HG03039 (cell line): ENCODE data around the gene CREB3L1.

Experiments
- ATAC-seq: cut with Tn5 transposase; IDR thresholded peaks from one replicate; pipeline ENCODE4 v1.9.1; 2021; ENCODE audit warnings: mild to moderate bottlenecking, moderate library complexity; ENCODE audit not compliant: unreplicated experiment

The CREB3L1 gene

DNA sequence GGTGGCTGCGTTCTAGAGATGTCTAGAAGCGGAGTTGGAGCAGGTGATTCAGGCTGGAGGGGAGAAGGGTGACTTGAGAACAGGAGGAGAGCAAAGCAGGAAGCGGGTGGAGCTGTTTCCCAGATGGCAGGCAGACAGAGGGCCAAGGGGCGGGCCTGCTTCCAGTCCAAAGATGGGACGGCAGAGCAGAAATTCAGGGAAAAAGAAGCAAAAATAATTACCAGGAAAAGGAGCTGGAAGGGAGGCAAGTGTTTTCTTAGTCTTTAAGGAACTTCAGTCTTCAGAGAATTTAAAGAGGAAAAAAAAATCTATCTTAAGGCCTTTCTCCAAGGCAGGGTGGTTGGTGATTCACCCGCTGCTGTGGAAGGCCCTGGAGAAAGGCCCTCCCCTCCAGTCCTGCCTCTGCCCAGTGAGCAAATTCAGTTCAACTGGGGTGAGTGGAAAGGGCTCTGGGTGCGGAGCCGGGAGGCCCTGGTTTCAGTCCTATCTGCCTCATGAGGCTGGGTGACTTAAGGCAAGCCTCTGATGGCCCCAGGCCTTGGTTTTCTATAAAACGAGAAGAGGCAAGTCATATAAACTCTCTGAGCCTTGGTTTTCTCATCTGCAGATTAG, 4.5 kb upstream of the CREB3L1 start:
- ATAC-seq, result no peak

DNA sequence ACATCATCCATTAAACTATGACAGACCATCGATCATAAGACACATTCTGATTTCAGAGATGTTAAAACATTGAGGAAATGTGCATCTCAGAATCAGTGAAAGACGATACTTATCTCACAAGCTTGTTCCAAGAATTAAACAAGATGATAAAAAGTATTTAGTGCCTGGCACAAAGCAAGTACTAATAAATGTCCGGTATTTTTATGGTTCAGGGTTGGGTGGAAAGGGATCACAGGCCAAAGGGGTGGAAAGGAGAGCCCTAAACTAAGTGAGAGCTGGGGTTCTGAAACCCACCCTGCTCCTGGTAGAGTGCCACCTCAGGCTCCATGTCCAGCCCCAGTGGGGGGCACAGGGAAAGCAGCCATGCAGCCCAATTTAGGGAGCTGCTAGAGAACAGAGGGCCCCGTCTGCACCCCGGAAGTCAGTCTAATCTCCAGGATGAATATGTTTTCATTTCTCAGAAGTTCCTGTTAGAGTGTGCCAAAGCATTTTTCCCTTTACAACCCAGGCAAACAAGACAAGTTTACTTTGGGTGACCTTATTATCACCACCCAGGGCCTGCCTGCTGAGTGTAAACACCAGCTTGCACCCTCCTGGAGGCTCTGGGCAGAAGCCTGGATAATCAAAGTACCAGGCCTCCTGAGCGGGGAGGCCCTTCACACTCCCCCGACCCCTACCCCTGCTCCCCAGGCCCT, 3.8 kb upstream of the CREB3L1 start:
- no peak for ATAC-seq

DNA sequence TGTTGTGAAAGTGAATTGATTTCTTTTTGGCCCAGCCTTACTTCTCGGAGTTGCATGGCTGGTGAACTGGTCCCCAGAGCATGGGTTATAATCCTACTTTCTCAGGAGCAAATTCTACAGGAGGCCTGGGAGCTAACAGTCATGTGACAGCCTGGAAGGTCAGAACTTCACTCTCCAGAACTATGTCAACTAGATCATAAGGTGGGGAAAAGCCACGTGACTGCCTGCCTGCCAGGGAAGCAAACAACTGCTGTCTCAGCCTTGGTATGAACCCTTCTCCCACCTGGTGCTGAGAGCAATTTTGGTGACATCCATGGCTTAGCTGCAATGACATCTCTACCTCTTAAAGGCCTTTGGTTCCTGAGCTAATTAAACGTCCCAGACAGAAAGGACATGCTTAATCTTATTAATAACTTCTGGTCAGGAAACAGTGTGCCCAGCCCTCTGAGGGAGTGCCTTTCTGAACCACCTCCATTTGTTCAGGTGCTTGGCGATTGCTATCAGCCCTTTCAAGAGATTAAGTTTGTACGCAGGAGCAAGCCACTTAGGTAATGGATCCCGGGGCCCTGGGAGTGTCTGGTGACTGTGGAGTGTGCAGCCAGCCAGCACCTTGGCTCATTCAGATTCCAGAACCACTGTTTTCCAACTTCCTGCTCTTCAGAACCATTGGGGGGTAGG, 1.4 kb upstream of the CREB3L1 start:
- ATAC-seq, result no peak

DNA sequence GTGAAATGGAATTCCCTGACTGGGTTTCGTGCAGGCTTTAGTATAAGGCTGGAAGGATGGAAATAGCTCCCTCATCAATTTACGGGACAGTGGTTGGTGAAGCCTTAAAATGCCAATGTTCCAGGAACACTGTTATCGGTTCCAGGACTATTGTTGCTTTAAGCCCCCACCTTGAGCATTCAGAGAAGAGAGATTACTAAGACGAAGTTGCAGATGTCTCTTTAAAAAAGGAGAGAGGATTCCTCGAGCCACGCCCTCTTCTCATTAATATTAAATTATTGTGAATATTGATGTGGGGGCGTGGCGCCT, 195 bp upstream of the CREB3L1 start:
- ATAC-seq, result no peak

DNA sequence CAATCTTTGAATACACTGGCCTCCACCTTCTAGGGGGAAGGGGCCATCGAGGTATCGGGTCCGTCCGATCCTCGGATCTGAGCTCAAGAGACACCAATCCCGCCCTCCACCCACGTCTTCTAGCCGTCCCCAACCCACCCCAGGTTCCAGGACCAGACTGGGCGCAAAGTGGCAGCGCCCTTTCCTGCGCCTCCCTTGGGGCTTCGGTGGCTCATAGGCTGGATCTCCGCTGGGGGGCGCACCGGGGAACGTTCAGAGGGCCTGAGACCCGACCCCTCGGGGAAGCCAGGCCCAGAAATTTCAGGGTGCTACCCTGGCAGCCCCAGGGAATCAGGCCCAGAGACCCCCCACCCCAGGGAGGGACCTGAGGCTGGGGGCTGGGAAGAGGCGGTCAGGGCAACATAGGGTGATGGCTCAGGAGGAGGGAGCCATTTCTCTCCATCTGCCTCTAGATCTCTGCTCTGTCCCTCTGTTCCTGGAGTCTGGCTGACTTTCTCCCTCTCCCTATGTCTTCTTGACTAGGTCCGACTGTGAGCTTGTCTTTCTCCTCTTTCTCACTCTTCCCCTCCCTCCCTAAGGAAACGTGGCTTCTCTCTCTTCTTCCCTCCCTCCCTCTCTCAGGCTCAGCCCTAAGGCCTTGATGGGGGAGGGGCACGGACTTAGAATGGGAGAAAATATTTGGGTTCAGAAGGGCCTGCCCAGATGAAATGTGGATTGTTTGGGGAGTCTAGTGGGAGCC, 1.1 kb downstream of the CREB3L1 start:
- no peak for ATAC-seq

DNA sequence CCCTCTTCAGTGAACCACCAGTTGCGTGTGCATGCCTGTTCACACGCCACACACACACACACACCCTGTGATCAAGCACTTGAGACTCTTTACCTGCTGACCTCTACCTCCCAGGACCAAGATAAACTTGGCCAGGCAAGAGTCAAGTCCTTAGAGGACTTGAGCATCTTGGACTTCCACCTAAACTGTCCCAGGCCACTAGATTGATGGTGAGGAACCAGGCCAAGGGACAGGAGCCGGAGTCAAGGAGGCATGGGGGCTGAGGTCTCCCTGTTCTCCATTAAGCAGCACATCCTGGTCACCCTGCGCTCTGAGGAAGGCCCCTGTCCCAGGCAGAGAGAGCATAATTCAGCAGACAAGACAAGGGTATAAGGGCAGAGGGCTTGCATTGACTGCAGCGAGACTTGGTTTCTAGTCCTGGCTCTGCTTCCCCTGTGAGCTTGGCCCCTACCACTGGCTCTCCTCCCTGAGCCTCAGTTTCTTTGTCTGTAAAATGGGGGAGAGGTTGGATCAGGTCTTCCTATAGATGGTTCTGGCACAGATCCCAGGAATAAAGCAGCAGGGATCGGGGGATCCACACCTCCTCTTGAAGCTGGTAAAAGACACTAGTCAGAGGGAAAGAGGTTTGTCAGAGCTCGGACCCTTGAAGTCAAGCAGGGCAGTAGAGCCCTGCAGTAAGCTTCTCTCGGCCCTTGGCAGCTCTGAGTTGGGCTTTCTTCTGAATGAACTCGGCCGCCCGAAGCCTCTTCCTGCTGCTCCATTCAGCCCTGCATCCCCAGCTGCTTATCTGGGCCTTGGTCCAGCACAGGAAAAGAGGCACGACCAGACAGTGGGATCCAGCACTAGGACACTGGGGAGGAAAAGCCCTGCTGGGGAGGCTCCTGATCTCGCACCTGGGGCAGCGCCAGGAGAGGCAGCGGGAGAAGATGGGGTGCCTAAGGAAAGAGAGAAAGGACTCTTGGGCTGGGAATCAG, 2.0 kb downstream of the CREB3L1 start:
- no peak for ATAC-seq

DNA sequence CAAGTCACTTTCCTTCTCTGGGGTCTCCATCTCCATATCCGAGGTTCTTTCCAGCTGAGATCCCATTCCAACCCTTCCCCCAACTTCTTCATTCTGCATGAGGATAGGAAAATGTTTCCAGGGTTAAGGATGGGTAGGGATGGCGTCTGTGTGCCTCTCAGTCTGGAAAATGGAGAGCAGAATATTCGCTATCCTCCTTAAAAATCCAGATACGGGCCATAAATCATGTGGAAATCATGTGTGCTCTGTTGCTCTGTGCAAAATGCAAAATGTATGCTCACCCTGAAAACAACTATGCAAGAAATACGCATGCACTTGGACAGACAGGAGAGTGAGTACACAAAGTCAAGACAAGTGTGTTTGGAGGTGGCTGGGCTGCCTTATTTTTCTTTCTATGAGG, 3.2 kb downstream of the CREB3L1 start:
- ATAC-seq, result no peak

DNA sequence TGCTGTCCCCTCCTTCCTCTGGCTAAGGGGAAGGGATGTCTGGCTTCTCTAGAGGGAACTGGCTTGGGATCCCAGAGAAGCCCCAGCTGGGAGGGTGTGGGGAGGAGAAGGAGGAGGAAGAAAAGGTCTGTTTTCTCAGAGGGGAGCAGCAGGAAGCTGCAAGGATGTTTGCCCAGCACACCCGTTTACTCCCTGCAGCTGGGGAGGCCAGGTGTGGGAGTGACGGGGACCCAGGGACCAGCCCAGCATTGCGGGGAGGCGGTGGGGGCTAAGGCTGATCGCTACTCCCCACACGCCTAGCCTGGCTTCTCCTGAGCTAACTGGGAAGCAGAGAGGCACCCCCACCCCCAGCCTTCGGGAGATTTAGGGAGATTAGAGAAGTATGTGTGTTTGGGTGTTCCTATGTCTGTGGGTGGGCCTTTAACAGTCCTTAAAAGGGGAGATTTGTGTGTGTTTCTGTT, 3.9 kb downstream of the CREB3L1 start:
- ATAC-seq, result no peak

DNA sequence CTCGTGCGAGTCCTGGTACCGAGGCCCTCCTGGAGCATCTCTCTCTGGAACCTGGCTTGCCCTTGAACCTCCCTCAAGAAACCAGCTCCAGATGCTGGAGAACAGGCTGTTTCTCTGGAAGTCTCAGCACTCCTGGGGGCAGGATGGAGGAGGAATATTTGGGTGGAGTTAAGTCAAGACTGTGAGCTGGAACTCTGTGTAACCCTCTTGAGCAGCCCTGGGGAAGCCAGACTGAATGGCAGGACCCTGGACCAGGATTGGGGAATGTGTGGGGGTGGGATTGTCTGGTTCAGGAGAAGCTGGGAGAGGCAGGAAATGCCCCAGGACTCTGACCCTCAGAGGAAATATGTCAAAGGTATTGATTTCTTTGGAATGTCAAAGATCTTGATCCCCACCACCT, 7.7 kb downstream of the CREB3L1 start:
- no peak for ATAC-seq

DNA sequence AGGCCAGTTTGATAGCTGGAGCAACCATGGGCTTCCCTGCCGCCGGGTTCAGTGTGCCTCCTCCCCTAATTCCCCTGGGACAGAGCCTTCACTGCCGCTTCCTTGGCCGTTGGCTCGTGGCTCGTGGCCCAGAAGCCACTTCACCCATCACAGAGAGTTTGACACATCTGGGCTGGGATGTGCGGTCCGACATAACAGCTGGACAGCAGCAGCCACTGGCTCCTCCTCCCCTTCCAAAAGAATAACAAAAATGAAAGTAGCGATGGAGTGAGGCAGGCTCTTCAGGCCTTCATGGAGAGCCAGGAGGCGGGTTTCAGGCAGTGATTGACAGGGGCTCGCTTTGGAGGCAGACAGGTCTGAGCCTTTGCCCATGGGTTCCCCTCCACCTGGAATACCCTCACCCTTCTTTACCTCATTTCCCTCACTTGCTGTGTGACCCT, 8.2 kb downstream of the CREB3L1 start:
- ATAC-seq, result no peak

DNA sequence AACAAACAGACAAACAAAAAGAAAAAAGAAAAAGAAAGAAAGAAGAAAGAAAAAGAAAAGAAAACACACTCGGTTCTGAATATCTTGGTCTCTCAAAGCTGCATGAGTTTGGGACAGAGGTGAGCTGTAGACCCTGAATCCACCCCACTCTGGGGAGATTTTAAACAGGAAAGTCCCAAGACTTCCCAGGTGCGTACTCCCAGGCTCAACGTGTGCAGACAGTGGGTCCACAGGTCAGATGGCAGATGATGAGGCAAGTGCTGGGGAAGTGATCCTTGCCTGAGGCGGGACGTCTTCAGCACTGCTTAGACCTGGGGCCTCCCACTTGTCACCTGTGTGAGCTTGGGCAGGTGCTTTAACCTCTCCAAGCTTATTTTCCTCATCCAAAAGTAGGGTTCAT, 9.3 kb downstream of the CREB3L1 start:
- ATAC-seq, result no peak

DNA sequence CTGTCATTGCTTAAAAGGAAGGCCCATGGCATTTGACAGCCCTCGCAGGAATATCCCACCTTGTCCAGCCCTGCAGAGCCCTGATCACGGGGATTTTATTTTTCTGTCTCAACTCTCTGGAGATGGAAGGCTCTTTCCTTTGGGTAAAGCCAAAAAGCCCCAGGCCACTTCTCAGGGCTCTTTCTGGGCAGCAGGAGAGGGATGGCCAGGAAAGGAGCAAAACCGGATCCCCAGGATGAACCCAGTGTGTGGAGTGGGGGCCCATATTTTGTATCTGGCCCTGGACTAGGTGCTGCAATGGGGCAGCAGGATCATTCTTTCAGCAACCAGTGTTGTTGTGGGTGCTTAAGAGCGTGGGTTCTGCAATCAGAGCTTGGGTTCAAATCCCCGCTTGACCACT, 11.0 kb downstream of the CREB3L1 start:
- ATAC-seq, result no peak

DNA sequence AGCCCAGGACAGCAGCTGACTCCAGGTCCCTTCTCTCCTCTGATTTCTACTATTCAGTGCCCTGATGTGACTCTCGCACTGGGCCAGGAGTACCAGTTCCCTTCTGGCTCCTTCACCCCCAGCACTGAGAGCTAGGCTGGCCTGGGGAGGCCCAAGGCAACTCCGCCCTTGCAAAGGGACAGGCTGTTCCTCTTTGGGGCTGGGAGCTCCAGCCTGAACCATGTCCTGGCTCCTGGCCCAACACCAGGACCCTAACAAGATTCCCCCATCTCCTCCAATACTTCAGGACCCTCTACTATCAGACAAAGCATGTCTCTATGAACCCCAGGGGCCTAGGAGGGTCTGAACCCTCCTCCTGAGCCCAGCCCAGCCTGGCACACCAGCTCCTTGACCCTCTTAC, 12.5 kb downstream of the CREB3L1 start:
- ATAC-seq, result no peak

DNA sequence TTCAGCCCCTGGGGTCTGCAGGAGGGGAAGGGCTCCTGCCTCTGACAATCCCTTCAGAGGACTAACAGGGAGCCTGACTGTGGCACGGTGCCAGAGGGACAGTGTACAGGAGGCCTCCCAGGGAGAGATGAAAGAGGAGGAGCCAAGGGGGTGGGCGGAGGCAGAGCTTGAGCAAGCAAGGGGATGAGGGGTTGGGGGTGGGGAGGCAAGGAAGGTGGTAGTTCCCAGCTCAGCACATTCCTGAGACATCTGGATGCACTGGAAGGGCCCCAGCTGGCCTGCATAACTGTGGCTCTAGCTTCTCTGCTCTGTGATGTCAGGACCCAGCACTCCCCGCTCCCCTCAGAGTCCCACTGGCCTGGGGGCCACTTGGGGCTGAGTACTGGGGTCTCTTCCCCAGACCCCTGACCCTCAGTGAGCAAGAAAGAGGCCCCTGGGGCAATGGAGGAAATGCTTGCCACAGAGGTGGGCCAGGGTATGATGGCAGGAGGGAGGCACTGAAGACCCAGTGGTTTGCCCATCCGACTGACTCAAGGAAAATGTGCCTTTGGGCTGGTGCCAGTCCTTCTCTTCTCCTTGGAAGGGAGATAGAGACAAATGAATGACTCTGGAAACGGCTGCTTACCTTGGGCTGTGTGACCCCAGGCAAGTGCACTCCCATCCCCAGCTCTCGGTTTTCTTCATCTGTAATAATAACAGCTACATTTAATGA, 13.3 kb downstream of the CREB3L1 start:
- no peak for ATAC-seq

DNA sequence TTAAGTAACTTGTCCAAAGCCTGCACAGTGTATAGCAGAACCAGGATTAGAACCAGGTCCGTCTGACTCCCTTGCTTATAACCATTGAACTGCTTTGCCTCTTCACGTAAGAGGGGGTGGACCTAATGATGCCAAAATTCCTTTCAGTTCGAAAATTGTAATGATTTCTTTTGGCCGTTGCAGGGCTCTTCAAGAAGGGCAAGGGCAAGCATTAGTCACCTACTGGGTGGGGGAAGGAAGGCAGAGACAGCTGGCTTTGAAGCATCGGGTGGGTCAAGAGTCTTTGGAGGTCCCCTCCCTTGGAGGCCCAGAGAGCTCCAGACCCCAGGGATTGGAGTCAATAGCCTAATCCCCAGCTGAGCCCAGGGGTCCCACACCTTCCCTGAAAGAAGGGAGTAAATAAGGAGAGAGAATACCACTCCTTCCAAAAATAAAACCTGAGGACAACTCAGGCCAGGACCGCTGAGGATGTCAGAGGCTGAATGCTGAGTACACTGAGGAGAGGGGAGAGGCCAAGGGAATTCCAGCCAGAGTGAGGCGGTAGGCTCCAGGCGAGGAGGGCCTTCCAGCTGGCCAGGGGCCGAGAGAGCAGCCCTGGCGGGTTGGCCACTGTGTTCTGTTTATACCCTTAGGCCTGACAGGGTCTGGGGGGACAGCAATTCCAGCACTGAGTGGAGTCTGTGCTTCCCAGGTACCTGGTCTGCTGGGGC, 14.1 kb downstream of the CREB3L1 start:
- ATAC-seq, result no peak

DNA sequence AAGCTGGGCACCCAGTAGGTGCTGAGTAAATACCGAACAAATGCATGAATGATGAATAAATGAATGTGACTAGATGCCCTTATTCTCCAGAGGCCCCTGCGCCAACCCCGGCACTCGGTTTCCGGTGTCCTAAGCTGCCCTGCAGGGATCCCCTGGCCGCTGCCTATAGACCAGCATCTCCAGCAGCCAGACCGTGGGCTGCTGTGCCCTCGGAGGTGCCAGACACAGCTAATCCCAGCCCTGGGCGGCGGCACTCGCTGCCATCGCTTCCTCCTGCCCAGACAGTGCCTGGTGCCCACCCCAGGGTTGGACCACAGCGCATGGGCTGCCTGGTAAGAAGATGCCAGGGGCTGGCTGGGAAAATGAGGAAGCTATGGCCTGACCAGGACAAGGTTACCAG, 15.6 kb downstream of the CREB3L1 start:
- no peak for ATAC-seq

DNA sequence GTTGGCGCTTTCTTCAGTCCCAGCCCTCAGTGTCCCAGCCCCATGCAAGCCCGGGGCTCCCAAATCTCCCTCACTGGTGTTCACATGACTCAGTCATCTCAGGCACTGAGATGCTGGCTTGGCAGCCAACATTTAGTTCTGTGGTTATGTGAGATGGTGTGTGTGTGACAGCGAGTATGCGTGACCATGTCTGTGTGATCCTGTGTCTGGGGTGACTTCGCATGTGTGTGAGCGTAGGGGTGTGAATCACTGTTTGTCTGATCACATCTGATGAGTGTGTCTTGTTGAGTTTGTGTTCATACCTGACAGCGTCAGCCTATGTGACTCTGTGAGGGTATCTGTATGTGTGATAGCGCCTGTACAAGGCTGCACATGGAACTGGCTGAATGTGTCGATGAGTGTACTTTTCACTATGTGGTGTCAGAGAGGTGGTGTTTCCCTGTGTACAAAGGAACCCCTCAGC, 16.2 kb downstream of the CREB3L1 start:
- ATAC-seq, result no peak

DNA sequence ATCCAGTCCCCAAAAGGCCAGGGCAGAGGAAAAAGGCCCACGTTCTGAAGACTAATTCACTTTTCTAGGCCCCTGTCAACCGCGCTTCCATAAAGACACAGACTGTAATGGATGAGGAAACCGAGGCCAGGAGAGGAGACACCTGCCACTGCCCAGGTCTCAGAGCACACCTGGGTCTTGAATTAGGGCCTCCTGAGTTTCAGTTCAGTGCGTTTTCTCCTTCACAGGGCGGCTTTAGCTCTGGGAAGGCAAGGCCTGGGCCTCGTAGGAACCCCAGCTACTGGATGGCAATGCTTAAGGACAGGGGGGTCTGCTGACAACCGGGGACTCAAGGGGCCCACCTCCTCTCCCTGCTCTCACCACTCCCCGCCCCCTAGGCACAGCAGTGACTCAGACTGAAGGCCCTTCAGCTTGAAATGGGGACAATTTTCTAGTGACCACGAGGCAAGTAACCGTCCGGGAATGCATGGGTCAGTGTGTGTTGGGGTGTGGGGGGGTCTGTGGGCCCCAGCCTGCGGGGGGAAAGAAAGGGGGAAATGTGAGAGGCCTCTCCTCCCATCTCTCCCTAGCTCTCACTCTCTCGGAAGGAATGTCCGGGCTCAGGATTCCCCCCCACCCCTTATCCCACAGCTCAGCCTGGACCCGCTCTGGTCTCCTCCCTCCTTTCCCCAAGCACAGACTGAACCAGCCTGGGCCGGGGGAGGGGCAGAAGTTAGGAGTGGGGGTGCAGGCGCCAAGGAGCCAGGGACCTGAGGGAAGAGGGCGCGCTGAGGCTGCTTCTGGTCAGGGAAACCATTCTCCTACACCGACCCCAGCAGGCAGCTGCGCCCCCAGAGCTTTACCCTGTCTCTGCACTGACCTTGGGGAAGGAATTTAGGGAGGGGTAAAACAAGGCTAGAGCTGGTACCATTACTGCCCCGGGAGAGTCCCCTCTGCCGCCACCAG, 17.2 kb downstream of the CREB3L1 start:
- ATAC-seq, result no peak
